Suprapubic skin (tissue), 4 donors: ENCODE data around the gene RHOV.

Source experiments
- CTCF ChIP-seq, 2 donors: fragments of 200-600 bp in 1 of 2; fragments of 450-650 bp in 1 of 2; sonication (generic) in 1 of 2; IDR thresholded peaks; one replicate each; pipeline ENCODE4 v1.5.1; 2016 to 2019; ENCODE audit warnings: antibody characterized with exemption in 2 of 2, mild to moderate bottlenecking in 1 of 2, moderate library complexity in 1 of 2
- POLR2A ChIP-seq, 2 donors: fragments of 450-650 bp; IDR thresholded peaks; one replicate each; pipeline ENCODE4 v1.6.1; 2017; ENCODE audit warnings: antibody characterized with exemption in 2 of 2, mild to moderate bottlenecking in 2 of 2, moderate library complexity in 2 of 2
- POLR2AphosphoS5 ChIP-seq, 3 donors: sonication (generic); formaldehyde crosslinking; IDR thresholded peaks; one replicate each; pipeline ENCODE4 v1.6.1; 2017; ENCODE audit warnings: antibody characterized with exemption in 3 of 3

- TF ChIP-seq CTCF (IDR thresholded peaks at IDR 0.05) (no peak), POLR2A (IDR thresholded peaks at IDR 0.05) (no peak), POLR2AphosphoS5 (IDR thresholded peaks at IDR 0.05) (no peak)
Observed at GRCh38 chr15:40922608-40923005, 48.6 kb upstream of the RHOV start.
